ENCODE measurements around the gene FAM229A. TPM values are rescaled to one million over a fixed set of nuclear protein-coding genes. Genes with fewer than 3 reads are reported as not detected.
A peak's percentile ranks its signal among the peaks of the same experiment; 100 is the strongest.

FAM229A gene
- total RNA-seq, 3 donors from 2014 or later, result 8.5 to 12.9 (median 9.2) TPM

GRCh38 chr1:32336963-32337675 is 25.2 kb downstream of the FAM229A start:
- no peak for TF ChIP-seq CTCF (IDR thresholded peaks at IDR 0.05)
- H3K4me3 ChIP-seq, result no peak overlapping the region
- no peaks in the 10 kb centered on the region for H3K36me3 ChIP-seq (ENCODE audit: low read depth)
- DNase-seq, result peak in 2 of 3 donors; percentile 54 to 80
- H3K4me1 ChIP-seq (ENCODE audit: low read depth), result peaks cover 34% of the 10 kb centered on the region
- peak; percentile 2 for ATAC-seq
- intact Hi-C loops (cut with DNase I, micrococcal nuclease), result no loop called here
- H3K9me3 ChIP-seq, result no peaks in the 10 kb centered on the region

- H3K4me1 ChIP-seq (ENCODE audit: low read depth), result peaks cover 36% of the 10 kb centered on the region
Observed at GRCh38 chr1:32336591-32336932, 25.7 kb downstream of the FAM229A start.

GRCh38 chr1:32335790-32336590 is 26.3 kb downstream of the FAM229A start, which contains the start of gene MARCKSL1:
Gene MARCKSL1, minus strand, starts transcription at chr1:32336233. Its CDS starts 200 bp downstream, at chr1:32336033.
- DNase-seq (peak; percentile 91 to 92 (median 91)), ATAC-seq (peak; percentile 70)

More at GRCh38 chr1:32336591-32336932, 25.7 kb downstream of the FAM229A start:
- no peaks in the 10 kb centered on the region for H3K36me3 ChIP-seq (ENCODE audit: low read depth)
- intact Hi-C loops (cut with DNase I, micrococcal nuclease), result no loop called here
- H3K4me3 ChIP-seq, result no peak overlapping the region
- no peak for ATAC-seq
- DNase-seq, result no peak
- no peaks in the 10 kb centered on the region for H3K9me3 ChIP-seq
- no peak for TF ChIP-seq CTCF (IDR thresholded peaks at IDR 0.05)

GRCh38 chr1:32335535-32335789 is 26.8 kb downstream of the FAM229A start:
- Histone ChIP-seq H3K9me3 (no peaks in the 10 kb centered on the region), H3K4me1 (ENCODE audit: low read depth) (peaks cover 36% of the 10 kb centered on the region), H3K36me3 (ENCODE audit: low read depth) (no peaks in the 10 kb centered on the region), H3K4me3 (peak overlapping the region; percentile 48)
- TF ChIP-seq CTCF (IDR thresholded peaks at IDR 0.05), result no peak
- intact Hi-C loops (cut with DNase I, micrococcal nuclease), result no loop called here
- peak; percentile 2 for ATAC-seq
- DNase-seq, result no peak

More at GRCh38 chr1:32335790-32336590, 26.3 kb downstream of the FAM229A start, which contains the start of gene MARCKSL1:
- Histone ChIP-seq H3K36me3 (ENCODE audit: low read depth) (no peaks in the 10 kb centered on the region), H3K4me3 (peak within 1 kb of the TSS; percentile 48), H3K9me3 (no peaks in the 10 kb centered on the region), H3K4me1 (ENCODE audit: low read depth) (peaks cover 36% of the 10 kb centered on the region)
- intact Hi-C loops (cut with DNase I, micrococcal nuclease), result no loop called here
- TF ChIP-seq CTCF (IDR thresholded peaks at IDR 0.05), result no peak

GRCh38 chr1:32334864-32335534 is 27.3 kb downstream of the FAM229A start:
- H3K4me1 ChIP-seq (ENCODE audit: low read depth), result peaks cover 36% of the 10 kb centered on the region
- peak; percentile 70 for TF ChIP-seq CTCF (IDR thresholded peaks at IDR 0.05)

More at GRCh38 chr1:32334864-32335534, 27.3 kb downstream of the FAM229A start:
- no peaks in the 10 kb centered on the region for H3K36me3 ChIP-seq (ENCODE audit: low read depth)
- H3K4me3 ChIP-seq, result peak overlapping the region; percentile 48
- intact Hi-C loops (cut with DNase I, micrococcal nuclease), result no loop called here
- DNase-seq (peak; percentile 63 to 78 (median 77)), ATAC-seq (peak; percentile 55)
- H3K9me3 ChIP-seq, result no peaks in the 10 kb centered on the region

All from mucosa of descending colon (tissue), 3 donors.